Small intestine (tissue), 7 donors: ENCODE results near the gene SOAT2. TPM values are rescaled to one million over a fixed set of nuclear protein-coding genes. Genes with fewer than 3 reads are reported as not detected.
"Not testable (repeated sequence)": the region's sequence is repeated elsewhere in the genome, so short reads cannot be mapped to it uniquely, and the experiment has no call there.

ENCODE experiments used
- DNase-seq, 2 donors: peaks; one replicate each; pipeline versions ENCODE4 v3.0.0 to v3.0.0-alpha.2; 2013
- FAIRE-seq: peaks from 2 replicates; lab custom pipeline; 2012; peaks lifted over from hg19 to GRCh38; lab: Jason Lieb, UNC
- H3K27ac ChIP-seq, 3 donors: one replicate each; pipeline ENCODE4 v1.5.1; 2013; ENCODE audit warnings: low read length in 2 of 3, mild to moderate bottlenecking in 2 of 3, control low read depth in 1 of 3, inconsistent platforms in 1 of 3, low read depth in 1 of 3, moderate library complexity in 1 of 3
- H3K27me3 ChIP-seq, 3 donors: one replicate each; pipeline ENCODE4 v1.6.1; 2013; ENCODE audit warnings: low read length in 3 of 3, inconsistent platforms in 1 of 3; ENCODE audit not compliant: control insufficient read depth in 3 of 3, insufficient read depth in 3 of 3
- H3K36me3 ChIP-seq, 3 donors: one replicate each; pipeline ENCODE4 v1.6.1; 2013; ENCODE audit warnings: low read length in 3 of 3, inconsistent platforms in 1 of 3, low read depth in 1 of 3, mild to moderate bottlenecking in 1 of 3, moderate library complexity in 1 of 3; ENCODE audit not compliant: control insufficient read depth in 3 of 3, insufficient read depth in 2 of 3
- H3K4me1 ChIP-seq, 3 donors: one replicate each; pipeline ENCODE4 v1.6.1; 2013; ENCODE audit warnings: low read length in 2 of 3, inconsistent platforms in 1 of 3, low read depth in 1 of 3, mild to moderate bottlenecking in 1 of 3, moderate library complexity in 1 of 3; ENCODE audit not compliant: control insufficient read depth in 3 of 3, insufficient read depth in 2 of 3
- H3K4me3 ChIP-seq, 3 donors: one replicate each; pipeline ENCODE4 v1.5.1; 2013; ENCODE audit warnings: low read length in 3 of 3, control low read depth in 1 of 3, inconsistent platforms in 1 of 3, low read depth in 1 of 3, mild to moderate bottlenecking in 1 of 3, moderate library complexity in 1 of 3
- H3K9me3 ChIP-seq, 2 donors: one replicate each; pipeline ENCODE4 v1.6.1; 2013; ENCODE audit warnings: low read depth in 1 of 2, low read length in 1 of 2; ENCODE audit not compliant: control insufficient read depth in 2 of 2, insufficient read depth in 1 of 2
- WGBS, 3 donors: extraction: QIAGEN DNeasy Blood & Tissue Kit; methylation state at CpG; one replicate each; pipeline ENCODE4 v1.1.7; 2013; 5-methylcytosine and 5-hydroxymethylcytosine counted together
- polyA plus RNA-seq, 4 donors: library from polyadenylated mRNA; stranded (reverse) in 3 of 4; unstranded in 1 of 4; fragments of 200-250 nt in 3 of 4; fragments of 120-200 nt in 1 of 4; gene quantifications; one replicate each; pipeline versions ENCODE4 v1.2.1 to v1.2.3, GENCODE V29; 2013
- donor health status: healthy with polysubstance abuse.
- donor health status: control.
- donor health status: control.
- donor health status: Bipolar disorder and iron deficiency.
- donor health status: healthy.

Gene SOAT2
- polyA plus RNA-seq, 4 donors: 4.2 to 141 (median 85.7) TPM

GRCh38 chr12:53091756-53092155 is 11.5 kb upstream of the SOAT2 start:
- FAIRE-seq: no peak
- no peak overlapping the region for H3K4me3 ChIP-seq
- no peaks in the 10 kb centered on the region for H3K36me3 ChIP-seq
- no peak for DNase-seq
- H3K27ac ChIP-seq: no peak overlapping the region
- 70 to 84% (median 77%) methylated on average over 6 of the region's 6 CpGs for WGBS, 3 donors
- H3K4me1 ChIP-seq: peaks cover 0 to 14% (median 2%) of the 10 kb centered on the region in 3 donors
- peaks cover 0 to 4% (median 0%) of the 10 kb centered on the region in 3 donors for H3K27me3 ChIP-seq
- no peaks in the 10 kb centered on the region for H3K9me3 ChIP-seq

GRCh38 chr12:53093777-53094393 is 9.4 kb upstream of the SOAT2 start:
- WGBS, 3 donors: 52 to 71% (median 71%) methylated on average over 6 of the region's 6 CpGs
- no peak for FAIRE-seq
- H3K27ac ChIP-seq: peak overlapping the region in 2 of 3 donors; percentile 55 to 69

GRCh38 chr12:53094394-53094787 is 8.9 kb upstream of the SOAT2 start:
- H3K9me3 ChIP-seq: no peaks in the 10 kb centered on the region
- peaks cover 0 to 14% (median 0%) of the 10 kb centered on the region in 3 donors for H3K27me3 ChIP-seq
- FAIRE-seq (no peak), DNase-seq (no peak)
- no peaks in the 10 kb centered on the region for H3K36me3 ChIP-seq
- 75 to 77% (median 77%) methylated on average over 6 of the region's 6 CpGs for WGBS, 3 donors
- H3K27ac ChIP-seq: peak overlapping the region in 2 of 3 donors; percentile 55 to 69
- H3K4me3 ChIP-seq: no peak overlapping the region
- peaks cover 0 to 38% (median 10%) of the 10 kb centered on the region in 3 donors for H3K4me1 ChIP-seq

More at GRCh38 chr12:53093777-53094393, 9.4 kb upstream of the SOAT2 start:
- Histone ChIP-seq H3K4me1 (peaks cover 0 to 33% (median 8%) of the 10 kb centered on the region in 3 donors), H3K27me3 (peaks cover 0 to 14% (median 0%) of the 10 kb centered on the region in 3 donors), H3K9me3 (no peaks in the 10 kb centered on the region), H3K4me3 (no peak overlapping the region), H3K36me3 (no peaks in the 10 kb centered on the region)
- DNase-seq: no peak

GRCh38 chr12:53094796-53095595 is 8.3 kb upstream of the SOAT2 start:
- H3K9me3 ChIP-seq, H3K4me3 ChIP-seq, H3K36me3 ChIP-seq, FAIRE-seq, DNase-seq: not testable (repeated sequence)
- H3K4me1 ChIP-seq: peaks cover 0 to 38% (median 10%) of the 10 kb centered on the region in 3 donors
- H3K27me3 ChIP-seq: peaks cover 0 to 14% (median 0%) of the 10 kb centered on the region in 3 donors
- H3K27ac ChIP-seq: peak overlapping the region in 2 of 3 donors; percentile 8 to 28
- 79 to 91% (median 83%) methylated on average over 5 of the region's 5 CpGs for WGBS, 3 donors

- Histone ChIP-seq H3K27me3 (peaks cover 0 to 14% (median 0%) of the 10 kb centered on the region in 3 donors), H3K4me1 (peaks cover 0 to 38% (median 10%) of the 10 kb centered on the region in 3 donors)
- H3K27ac ChIP-seq, FAIRE-seq, H3K9me3 ChIP-seq, DNase-seq, H3K4me3 ChIP-seq, H3K36me3 ChIP-seq: not testable (repeated sequence)
- 93 to 100% (median 96%) methylated on average over 3 of the region's 3 CpGs for WGBS, 3 donors
These were observed 7.7 kb upstream of the SOAT2 start for GRCh38 chr12:53095596-53095895.

GRCh38 chr12:53096089-53096741 is 7.1 kb upstream of the SOAT2 start:
- 40 to 64% (median 50%) methylated on average over 10 to 11 of the region's 11 CpGs for WGBS, 3 donors
- DNase-seq (peak in 1 of 2 donors; percentile 37), FAIRE-seq (no peak)
- Histone ChIP-seq H3K9me3 (no peaks in the 10 kb centered on the region), H3K27ac (peak overlapping the region in 2 of 3 donors; percentile 62 to 66), H3K36me3 (no peaks in the 10 kb centered on the region), H3K27me3 (peaks cover 0 to 14% (median 0%) of the 10 kb centered on the region in 3 donors), H3K4me1 (peaks cover 0 to 38% (median 10%) of the 10 kb centered on the region in 3 donors), H3K4me3 (peak overlapping the region in 1 of 3 donors; percentile 55)

- H3K27ac ChIP-seq: peak overlapping the region in 2 of 3 donors; percentile 62 to 66
These were observed 6.5 kb upstream of the SOAT2 start for GRCh38 chr12:53096759-53097158.

GRCh38 chr12:53097207-53097563 is 6.1 kb upstream of the SOAT2 start:
- WGBS, 3 donors: 4 to 16% (median 7%) methylated on average over 9 of the region's 9 CpGs
- FAIRE-seq (no peak), DNase-seq (peak in 1 of 2 donors; percentile 40)
- Histone ChIP-seq H3K27ac (peak overlapping the region in 2 of 3 donors; percentile 62 to 66), H3K36me3 (no peaks in the 10 kb centered on the region), H3K27me3 (peaks cover 0 to 14% (median 0%) of the 10 kb centered on the region in 3 donors), H3K9me3 (no peaks in the 10 kb centered on the region), H3K4me1 (peaks cover 0 to 43% (median 10%) of the 10 kb centered on the region in 3 donors), H3K4me3 (peak overlapping the region; percentile 19 to 55 (median 41))

More at GRCh38 chr12:53096759-53097158, 6.5 kb upstream of the SOAT2 start:
- peaks cover 0 to 38% (median 10%) of the 10 kb centered on the region in 3 donors for H3K4me1 ChIP-seq
- peaks cover 0 to 14% (median 0%) of the 10 kb centered on the region in 3 donors for H3K27me3 ChIP-seq
- no peak for DNase-seq
- no peak for FAIRE-seq
- H3K36me3 ChIP-seq: no peaks in the 10 kb centered on the region
- H3K9me3 ChIP-seq: no peaks in the 10 kb centered on the region
- peak overlapping the region in 1 of 3 donors; percentile 55 for H3K4me3 ChIP-seq
- WGBS, 3 donors: 44 to 61% (median 55%) methylated on average over 9 of the region's 9 CpGs
